GM19395 (cell line): ENCODE measurements around the gene GPX4.

Source experiments
- ATAC-seq: cut with Tn5 transposase; IDR thresholded peaks from one replicate; pipeline ENCODE4 v1.9.1; 2021; ENCODE audit warnings: mild to moderate bottlenecking, moderate library complexity; ENCODE audit not compliant: unreplicated experiment

GPX4 gene

GRCh38 chr19:1103708-1104310, at the start of gene GPX4:
GPX4 (plus strand) TSS chr19:1103994; CDS start chr19:1104044, 50 bp downstream.
- ATAC-seq: peak; percentile 53

GRCh38 chr19:1054102-1055027, 49.4 kb upstream of the GPX4 start:
- no peak for ATAC-seq

GRCh38 chr19:1055028-1055425, 48.8 kb upstream of the GPX4 start:
- no peak for ATAC-seq

GRCh38 chr19:1055886-1056620, 47.7 kb upstream of the GPX4 start:
- no peak for ATAC-seq

- ATAC-seq: no peak
Measured at GRCh38 chr19:1057176-1057855, 46.5 kb upstream of the GPX4 start.

- ATAC-seq: no peak
Measured at GRCh38 chr19:1058112-1058511, 45.7 kb upstream of the GPX4 start.

GRCh38 chr19:1060689-1061088, 43.1 kb upstream of the GPX4 start:
- ATAC-seq: no peak

GRCh38 chr19:1061987-1062386, 41.8 kb upstream of the GPX4 start:
- ATAC-seq: no peak

GRCh38 chr19:1062387-1063029, 41.3 kb upstream of the GPX4 start:
- ATAC-seq: no peak

- no peak for ATAC-seq
Measured at GRCh38 chr19:1063030-1063908, 40.5 kb upstream of the GPX4 start.

- no peak for ATAC-seq
Measured at GRCh38 chr19:1063909-1064660, 39.7 kb upstream of the GPX4 start.

GRCh38 chr19:1064661-1065605, 38.9 kb upstream of the GPX4 start:
- no peak for ATAC-seq

- no peak for ATAC-seq
Measured at GRCh38 chr19:1065606-1066109, 38.1 kb upstream of the GPX4 start.

GRCh38 chr19:1066251-1066747, 37.5 kb upstream of the GPX4 start:
- no peak for ATAC-seq

GRCh38 chr19:1066748-1067340, 37.0 kb upstream of the GPX4 start, which contains the start of gene ARHGAP45:
ARHGAP45 (plus strand) TSS chr19:1067167; CDS start chr19:1067406, 239 bp downstream.
- ATAC-seq: no peak

- no peak for ATAC-seq
Measured at GRCh38 chr19:1067341-1067957, 36.3 kb upstream of the GPX4 start.
